HG02623 (cell line): ENCODE results near the gene ABT1.

ENCODE experiments used
- ATAC-seq: cut with Tn5 transposase; IDR thresholded peaks from one replicate; pipeline ENCODE4 v1.9.1; 2021; ENCODE audit warnings: moderate library complexity; ENCODE audit not compliant: unreplicated experiment

ABT1 gene

GRCh38 chr6:26602262-26602661, 5.5 kb downstream of the ABT1 start:
- no peak for ATAC-seq

- ATAC-seq: no peak
These were observed 7.3 kb downstream of the ABT1 start for GRCh38 chr6:26604026-26604425.

DNA sequence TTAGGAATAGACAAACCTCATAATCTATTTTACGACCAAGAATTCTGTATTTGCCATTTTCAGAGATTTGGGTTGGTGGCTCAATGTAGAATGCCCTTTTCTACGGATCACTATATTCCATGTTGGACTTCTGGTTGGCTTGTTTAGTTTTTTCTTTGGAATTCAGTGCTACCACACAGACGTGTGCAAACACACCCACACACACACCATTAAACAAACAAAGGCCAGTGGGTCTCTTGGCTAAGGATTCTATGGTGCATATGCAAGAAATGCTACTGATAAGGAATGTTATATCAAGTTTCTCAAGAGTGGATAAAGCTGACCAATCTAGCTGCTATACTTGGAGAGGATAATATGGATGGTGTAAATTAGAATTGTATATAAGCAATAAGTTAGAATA, 8.0 kb downstream of the ABT1 start:
- no peak for ATAC-seq

GRCh38 chr6:26607434-26608230, 10.9 kb downstream of the ABT1 start:
- ATAC-seq: no peak

GRCh38 chr6:26609463-26609862, 12.7 kb downstream of the ABT1 start:
- ATAC-seq: no peak

DNA sequence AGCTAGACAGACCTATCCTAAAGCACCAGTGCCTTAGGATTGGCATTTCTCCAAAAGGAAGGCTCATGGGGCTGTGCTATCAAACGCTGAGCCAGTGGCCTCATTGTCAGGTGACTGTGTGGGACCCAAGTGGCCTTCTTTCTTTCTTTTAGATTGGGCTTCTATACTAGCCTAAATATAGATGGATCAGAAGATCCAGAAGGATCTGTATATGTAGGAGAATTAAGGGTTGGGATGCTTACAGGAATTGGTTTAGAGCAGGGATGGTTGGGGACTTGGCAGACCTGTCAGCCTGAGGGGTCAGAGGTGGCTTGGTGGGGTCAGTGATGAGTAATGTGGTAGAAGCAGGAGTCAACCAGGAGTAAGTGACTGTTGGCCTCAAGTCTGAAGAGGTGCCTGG, 14.8 kb downstream of the ABT1 start:
- no peak for ATAC-seq

GRCh38 chr6:26613201-26613600, 16.4 kb downstream of the ABT1 start:
- ATAC-seq: no peak

DNA sequence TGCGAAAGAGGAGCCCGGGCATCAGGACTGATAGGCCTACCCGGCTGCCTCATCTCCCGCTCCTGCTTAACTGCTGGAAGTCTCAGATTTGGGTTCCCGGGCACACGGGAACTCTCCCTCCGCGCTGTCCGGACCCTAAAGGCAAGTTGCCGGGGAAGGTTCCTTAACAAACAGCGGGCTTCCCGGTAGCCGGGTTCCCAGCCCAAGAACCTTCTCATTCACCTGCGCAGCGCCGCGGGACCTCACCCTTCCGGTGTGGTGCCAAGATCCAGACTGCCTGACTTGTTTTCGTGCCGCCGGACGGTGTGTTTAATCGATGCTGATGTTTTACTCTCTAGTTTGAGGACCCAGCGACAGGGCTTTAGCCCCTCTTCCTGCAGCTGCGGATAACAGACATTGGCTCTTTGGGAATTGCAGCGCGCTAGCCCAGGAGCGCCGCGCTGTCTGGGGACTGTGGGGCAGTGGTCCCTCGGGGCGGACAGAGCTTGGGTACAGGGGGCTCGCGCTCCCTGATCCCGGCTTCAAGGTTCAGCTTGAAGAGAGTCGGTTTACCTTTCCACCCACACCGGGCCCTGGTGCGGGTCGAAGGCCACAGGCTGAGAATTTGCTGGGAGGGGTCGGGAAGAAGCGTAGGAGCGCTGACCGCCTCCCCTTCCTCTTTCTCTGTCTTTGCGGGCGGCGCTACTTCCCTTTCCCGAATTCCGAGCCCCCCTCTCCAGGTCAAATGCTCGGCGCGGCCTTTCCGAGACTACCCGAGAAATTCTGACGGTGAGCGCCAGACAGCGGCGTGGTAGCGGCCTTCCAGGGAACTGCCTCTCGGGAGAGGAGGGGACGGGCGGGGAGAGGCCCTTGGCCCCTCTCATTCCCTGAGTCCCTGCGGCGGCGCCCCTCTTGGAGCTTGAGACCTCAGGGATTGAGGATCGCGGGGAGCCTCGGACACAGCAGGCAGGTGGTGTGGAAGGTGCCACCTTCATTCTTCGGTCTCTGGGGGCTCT, 17.2 kb downstream of the ABT1 start:
- ATAC-seq: no peak

DNA sequence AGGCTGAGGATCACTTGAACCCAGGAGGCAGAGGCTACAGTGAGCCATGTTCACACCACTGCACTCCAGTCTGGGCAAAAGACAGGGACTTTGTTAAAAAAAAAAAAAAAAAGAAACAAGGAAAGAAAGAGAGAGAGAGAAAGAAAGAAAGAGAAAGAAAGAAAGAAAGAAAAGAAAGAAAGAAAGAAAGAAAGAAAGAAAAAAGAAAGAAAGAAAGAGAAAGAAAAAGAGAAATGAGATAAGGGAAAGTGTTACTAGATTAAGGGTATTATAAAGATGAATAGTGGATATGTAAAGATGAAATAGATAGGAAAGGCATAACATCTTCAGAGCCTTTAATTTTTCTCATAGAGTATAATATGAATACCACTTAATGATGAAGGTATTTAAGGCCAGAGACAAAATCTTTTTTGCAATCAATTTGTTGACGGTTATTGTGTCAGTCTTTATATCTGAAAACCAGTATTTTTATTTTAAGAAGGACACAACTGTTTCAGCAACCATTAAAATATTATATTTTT, 26.6 kb downstream of the ABT1 start:
- no peak for ATAC-seq

- ATAC-seq: no peak
These were observed 27.8 kb downstream of the ABT1 start for GRCh38 chr6:26624557-26624956.

DNA sequence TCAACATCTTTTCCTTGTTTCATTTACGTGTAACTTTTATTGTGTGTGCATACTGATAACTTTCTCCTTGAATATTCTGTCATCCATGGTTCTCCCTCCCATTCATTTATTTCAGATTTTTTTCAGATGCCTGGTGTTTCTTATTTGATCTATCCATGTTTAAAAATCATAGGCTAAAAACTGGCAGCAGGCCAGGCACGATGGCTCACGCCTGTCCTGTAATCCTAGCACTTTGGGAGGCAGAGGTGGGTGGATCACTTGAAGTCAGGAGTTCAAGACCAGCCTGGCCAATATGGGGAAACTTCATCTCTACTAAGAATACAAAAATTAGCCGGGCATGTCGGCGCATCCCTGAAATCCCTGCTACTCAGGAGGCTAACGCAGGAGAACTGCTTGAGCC, 31.1 kb downstream of the ABT1 start:
- ATAC-seq: no peak

DNA sequence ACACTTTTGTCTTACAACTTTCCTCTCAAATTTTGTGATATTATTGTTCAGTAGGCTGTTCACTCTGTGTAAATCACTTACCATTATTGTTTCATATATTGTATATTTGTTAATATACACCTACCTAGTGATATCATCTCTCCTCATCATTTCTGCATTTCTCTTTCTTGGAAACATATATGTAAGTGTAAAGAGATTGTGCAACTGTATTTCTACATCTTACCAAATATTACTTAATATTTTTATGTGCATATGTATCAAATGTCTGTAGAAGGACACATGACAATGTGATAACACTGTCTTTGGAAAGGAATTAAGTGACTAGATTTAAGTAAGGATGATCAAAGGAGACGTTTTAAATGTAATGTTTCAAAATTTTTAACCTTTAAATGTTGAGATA, 32.6 kb downstream of the ABT1 start:
- ATAC-seq: no peak

DNA sequence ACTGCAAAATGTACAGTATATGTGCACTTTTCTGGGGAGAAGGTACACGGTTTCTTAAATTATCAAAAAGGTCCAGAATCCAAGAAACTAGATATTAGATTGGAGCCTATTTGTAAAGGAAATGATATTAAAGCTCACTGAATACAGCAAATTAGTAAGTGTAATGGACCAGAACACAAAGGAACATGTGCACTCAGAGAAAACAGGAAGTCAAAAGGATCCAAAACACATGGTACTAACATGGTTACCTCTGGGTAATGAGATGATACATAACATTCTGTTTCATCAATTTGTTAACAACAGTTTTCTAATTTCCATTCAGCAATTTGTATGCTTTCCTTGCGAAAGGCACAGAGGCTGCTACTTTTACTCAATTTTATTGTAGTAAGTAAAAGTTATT, 44.1 kb downstream of the ABT1 start:
- ATAC-seq: no peak

GRCh38 chr6:26646074-26646473, 49.3 kb downstream of the ABT1 start:
- ATAC-seq: no peak
